OCI-LY1 (cell line): Measurements from ENCODE around the gene PCAT6.

Experiments used
- CTCF ChIP-seq: fragments of 200-600 bp; sonication (generic), shearing (Covaris generic); IDR thresholded peaks from 2 replicates; pipeline ENCODE4 v1.5.1; 2017; ENCODE audit warnings: mild to moderate bottlenecking, antibody characterized with exemption, low read length, moderate library complexity, mixed read lengths
- EZH2 ChIP-seq: fragments of 200-600 bp; sonication (generic), shearing (Covaris generic); IDR thresholded peaks from 2 replicates; pipeline ENCODE4 v1.8.0; 2017; ENCODE audit warnings: borderline replicate concordance, mixed run types, mild to moderate bottlenecking, antibody characterized with exemption, low read length, moderate library complexity, mixed read lengths

GRCh38 chr1:202834771-202835547 is 24.2 kb downstream of the PCAT6 start:
- no peak for TF ChIP-seq EZH2
- TF ChIP-seq CTCF: no peak
